Transverse colon (tissue), 4 donors: Measurements from ENCODE around the gene SECTM1.

Source experiments
- EP300 ChIP-seq: sonication (generic); formaldehyde crosslinking; IDR thresholded peaks from one replicate; pipeline ENCODE4 v1.6.1; 2017; ENCODE audit warnings: antibody characterized with exemption, low read depth
- POLR2A ChIP-seq: fragments of 450-650 bp; IDR thresholded peaks from one replicate; pipeline ENCODE4 v1.6.1; 2016; ENCODE audit warnings: antibody characterized with exemption, mild to moderate bottlenecking, moderate library complexity
- POLR2AphosphoS5 ChIP-seq, 3 donors: sonication (generic); formaldehyde crosslinking; IDR thresholded peaks; one replicate each; pipeline ENCODE4 v1.6.1; 2016; ENCODE audit warnings: antibody characterized with exemption in 3 of 3
- TF ChIP-seq, protein P1 (sequence below), 5 experiments: fragments of 200-600 bp in 3 of 5; fragments of 450-650 bp in 2 of 5; sonication (generic) in 3 of 5; IDR thresholded peaks; 1 replicate in 2 of 5; 2 replicates in 3 of 5; pipeline ENCODE4 v1.5.1; 2016 to 2017; ENCODE audit warnings: antibody characterized with exemption in 5 of 5, inconsistent platforms in 3 of 5, mild to moderate bottlenecking in 2 of 5, moderate library complexity in 1 of 5

DNA sequence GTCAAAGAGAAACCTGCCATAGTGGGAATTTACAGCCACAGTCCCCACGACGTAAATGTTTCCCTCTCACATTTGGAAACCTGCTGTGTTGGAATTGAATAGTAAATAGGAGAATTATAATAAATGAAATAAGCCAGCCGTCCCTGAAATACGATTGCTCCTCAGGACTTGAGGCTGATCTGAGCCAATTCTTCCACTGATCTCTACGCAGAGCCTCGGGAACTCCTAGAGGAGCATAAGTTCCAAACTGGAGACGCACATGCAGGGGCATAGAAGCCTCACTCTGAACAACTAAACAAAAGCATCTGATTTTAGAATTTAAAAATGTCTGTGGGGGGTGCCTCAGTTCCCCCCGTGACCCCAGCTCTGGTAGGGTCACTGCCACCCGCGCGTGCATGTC is 15.3 kb upstream of the SECTM1 start:
- TF ChIP-seq, protein P1, sequence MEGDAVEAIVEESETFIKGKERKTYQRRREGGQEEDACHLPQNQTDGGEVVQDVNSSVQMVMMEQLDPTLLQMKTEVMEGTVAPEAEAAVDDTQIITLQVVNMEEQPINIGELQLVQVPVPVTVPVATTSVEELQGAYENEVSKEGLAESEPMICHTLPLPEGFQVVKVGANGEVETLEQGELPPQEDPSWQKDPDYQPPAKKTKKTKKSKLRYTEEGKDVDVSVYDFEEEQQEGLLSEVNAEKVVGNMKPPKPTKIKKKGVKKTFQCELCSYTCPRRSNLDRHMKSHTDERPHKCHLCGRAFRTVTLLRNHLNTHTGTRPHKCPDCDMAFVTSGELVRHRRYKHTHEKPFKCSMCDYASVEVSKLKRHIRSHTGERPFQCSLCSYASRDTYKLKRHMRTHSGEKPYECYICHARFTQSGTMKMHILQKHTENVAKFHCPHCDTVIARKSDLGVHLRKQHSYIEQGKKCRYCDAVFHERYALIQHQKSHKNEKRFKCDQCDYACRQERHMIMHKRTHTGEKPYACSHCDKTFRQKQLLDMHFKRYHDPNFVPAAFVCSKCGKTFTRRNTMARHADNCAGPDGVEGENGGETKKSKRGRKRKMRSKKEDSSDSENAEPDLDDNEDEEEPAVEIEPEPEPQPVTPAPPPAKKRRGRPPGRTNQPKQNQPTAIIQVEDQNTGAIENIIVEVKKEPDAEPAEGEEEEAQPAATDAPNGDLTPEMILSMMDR (IDR thresholded peaks at IDR 0.05), result no peak
- TF ChIP-seq EP300, result no peak
- no peak for TF ChIP-seq POLR2AphosphoS5 (IDR thresholded peaks at IDR 0.05)
- TF ChIP-seq POLR2A, result no peak
